Gastrocnemius medialis (tissue), 4 donors: Measurements from ENCODE around the gene ROM1. TPM values are rescaled to one million over a fixed set of nuclear protein-coding genes. Genes with fewer than 3 reads are reported as not detected.
A peak's percentile ranks its signal among the peaks of the same experiment; 100 is the strongest.

ENCODE experiments used
- ATAC-seq, 2 donors: fragments of 150-250 bp; one replicate each; pipeline ENCODE4 v1.9.1; 2016
- DNase-seq, 2 donors: peaks; one replicate each; pipeline ENCODE4 v3.0.0-alpha.2; 2019
- H3K27ac ChIP-seq, 4 donors: fragments of 200-600 bp; sonication (generic); 1 replicate in 1 of 4; 2 replicates in 3 of 4; pipeline ENCODE4 v1.5.1; 2016 to 2018; ENCODE audit warnings: mild to moderate bottlenecking in 2 of 4, moderate library complexity in 1 of 4
- H3K27me3 ChIP-seq, 3 donors: fragments of 200-600 bp; sonication (generic) in 2 of 3; 1 replicate in 1 of 3; 2 replicates in 2 of 3; pipeline versions ENCODE4 v1.5.1 to v1.6.0; 2016 to 2019; ENCODE audit warnings: mild to moderate bottlenecking in 1 of 3, moderate library complexity in 1 of 3
- H3K36me3 ChIP-seq, 2 donors: fragments of 200-600 bp; sonication (generic) in 1 of 2; one replicate each; pipeline ENCODE4 v1.5.1; 2017 to 2018
- H3K4me1 ChIP-seq, 2 donors: fragments of 200-600 bp; sonication (generic) in 1 of 2; one replicate each; pipeline ENCODE4 v1.5.1; 2016 to 2017; ENCODE audit warnings: mild to moderate bottlenecking in 2 of 2
- H3K4me3 ChIP-seq, 4 donors: fragments of 200-600 bp; sonication (generic) in 3 of 4; 1 replicate in 1 of 4; 2 replicates in 3 of 4; pipeline ENCODE4 v1.5.1; 2016 to 2019; ENCODE audit warnings: mild to moderate bottlenecking in 2 of 4
- H3K9me3 ChIP-seq, 3 donors: fragments of 200-600 bp; sonication (generic) in 2 of 3; 1 replicate in 1 of 3; 2 replicates in 2 of 3; pipeline ENCODE4 v1.5.1; 2016 to 2019
- POLR2A ChIP-seq, 2 donors: fragments of 450-650 bp; IDR thresholded peaks; one replicate each; pipeline ENCODE4 v1.6.1; 2017; ENCODE audit warnings: antibody characterized with exemption in 2 of 2, mild to moderate bottlenecking in 2 of 2, moderate library complexity in 2 of 2
- in situ Hi-C, 4 donors: fragments of 200-750 bp; cut with MboI; loops; one replicate each; pipeline versions ENCODE4 v1.15.0 to v1.8.0; 2017; ENCODE audit warnings: low sequenced_read_pairs in 4 of 4
- intact Hi-C: fragments of 100-400 bp; cut with DNase I; formaldehyde crosslinking; loops from one replicate; pipeline ENCODE4 v1.15.1; 2023; ENCODE audit warnings: low total_unique reads
- total RNA-seq, 4 donors: library from RNA; depleted of rRNA; stranded (reverse); fragments of >200 nt; gene quantifications; one replicate each; pipeline versions ENCODE4 v1.1.0 to v1.2.3, GENCODE V29; 2016
- TF ChIP-seq, protein P1 (sequence below), 5 experiments: fragments of 450-650 bp in 3 of 5; fragments of 200-600 bp in 2 of 5; sonication (generic) in 2 of 5; IDR thresholded peaks in 4 of 5; conservative IDR thresholded peaks in 1 of 5; 1 replicate in 4 of 5; 2 replicates in 1 of 5; pipeline ENCODE4 v1.5.1; 2016 to 2019; ENCODE audit warnings: antibody characterized with exemption in 5 of 5, mild to moderate bottlenecking in 3 of 5, moderate library complexity in 3 of 5

Gene ROM1
- total RNA-seq: 1 to 10 TPM; 1.6 to 3.7 (median 2.7) TPM

DNA sequence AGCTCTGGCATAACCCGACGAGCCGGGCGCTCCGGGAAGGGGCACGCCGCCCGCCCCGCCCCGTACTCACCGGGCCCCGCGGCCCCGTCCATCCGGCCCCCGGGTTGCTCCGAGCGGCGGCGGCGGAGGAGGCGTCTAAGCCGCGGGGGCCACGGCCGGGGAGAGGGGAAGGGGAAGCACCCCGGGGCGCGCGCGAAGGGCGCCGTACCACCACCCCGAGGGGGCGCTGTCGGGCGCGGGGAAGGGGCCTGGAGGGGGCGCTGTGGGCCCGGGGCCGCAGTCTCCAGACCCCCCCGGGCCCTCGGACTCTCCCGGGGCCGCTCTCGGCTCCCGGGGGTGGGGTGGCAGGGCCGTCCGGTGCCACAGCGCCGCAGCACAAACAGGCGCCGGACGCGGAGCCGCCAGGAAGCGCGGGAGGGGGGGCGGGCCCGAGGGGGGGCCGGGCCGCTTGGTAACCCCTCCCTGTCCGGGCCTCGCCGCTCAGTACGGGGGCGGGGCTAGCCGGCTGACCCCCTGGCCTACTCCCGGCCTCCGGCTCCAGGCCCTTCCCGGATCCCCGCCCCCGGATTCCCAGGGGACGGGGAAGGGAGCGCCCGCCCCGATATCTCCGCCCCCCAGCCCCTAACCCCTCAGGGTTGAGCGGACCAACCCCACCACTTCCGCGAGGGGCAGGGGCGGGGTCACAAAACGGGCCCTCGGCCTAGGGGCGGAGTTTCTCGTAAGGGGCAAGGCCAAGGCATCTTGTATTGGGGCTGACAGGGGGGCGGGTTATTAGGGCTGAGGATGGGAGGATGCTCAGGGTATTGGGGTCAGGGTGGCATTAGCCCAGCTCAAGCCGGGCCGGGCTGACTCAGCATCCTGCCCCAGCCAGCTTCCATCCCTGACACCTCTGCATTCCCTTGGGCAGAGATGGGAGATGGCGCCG, at the start of gene ROM1, which contains the start of gene EML3:
ROM1 (plus strand) TSS at position 892 of the 925 bp plus-strand sequence; CDS start at position 917, 25 bp downstream.
EML3 (minus strand) TSS at position 410 of the 925 bp plus-strand sequence; CDS start at position 92, 318 bp downstream.
- no peak for TF ChIP-seq POLR2A (IDR thresholded peaks at IDR 0.05)
- TF ChIP-seq, protein P1, sequence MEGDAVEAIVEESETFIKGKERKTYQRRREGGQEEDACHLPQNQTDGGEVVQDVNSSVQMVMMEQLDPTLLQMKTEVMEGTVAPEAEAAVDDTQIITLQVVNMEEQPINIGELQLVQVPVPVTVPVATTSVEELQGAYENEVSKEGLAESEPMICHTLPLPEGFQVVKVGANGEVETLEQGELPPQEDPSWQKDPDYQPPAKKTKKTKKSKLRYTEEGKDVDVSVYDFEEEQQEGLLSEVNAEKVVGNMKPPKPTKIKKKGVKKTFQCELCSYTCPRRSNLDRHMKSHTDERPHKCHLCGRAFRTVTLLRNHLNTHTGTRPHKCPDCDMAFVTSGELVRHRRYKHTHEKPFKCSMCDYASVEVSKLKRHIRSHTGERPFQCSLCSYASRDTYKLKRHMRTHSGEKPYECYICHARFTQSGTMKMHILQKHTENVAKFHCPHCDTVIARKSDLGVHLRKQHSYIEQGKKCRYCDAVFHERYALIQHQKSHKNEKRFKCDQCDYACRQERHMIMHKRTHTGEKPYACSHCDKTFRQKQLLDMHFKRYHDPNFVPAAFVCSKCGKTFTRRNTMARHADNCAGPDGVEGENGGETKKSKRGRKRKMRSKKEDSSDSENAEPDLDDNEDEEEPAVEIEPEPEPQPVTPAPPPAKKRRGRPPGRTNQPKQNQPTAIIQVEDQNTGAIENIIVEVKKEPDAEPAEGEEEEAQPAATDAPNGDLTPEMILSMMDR (IDR thresholded peaks at IDR 0.05 in 4 of 5, conservative IDR thresholded peaks at IDR 0.05 in 1 of 5): peak in 4 of 5 experiments; percentile 91 to 99 (median 94)
- DNase-seq (peak; percentile 80 to 82), ATAC-seq (peak; percentile 82 to 83)
- H3K4me1 ChIP-seq: peaks cover 16 to 21% of the 10 kb centered on the region in 2 donors
- H3K9me3 ChIP-seq: no peaks in the 10 kb centered on the region
- H3K27ac ChIP-seq: peak within 1 kb of the TSS; percentile 90 to 95 (median 92)
- peak within 1 kb of the TSS; percentile 71 to 93 (median 86) for H3K4me3 ChIP-seq
- no peaks in the 10 kb centered on the region for H3K27me3 ChIP-seq
- in situ Hi-C loops (loop anchor here in 1 of 4 donors (25.0 kb wide), 1 partner anchor 100 kb away; the partner anchor contains the start of genes BSCL2 and GNG3), intact Hi-C loops (loop anchor here (1.0 to 5.0 kb wide), 3 partner anchors 10 to 80 kb away; no protein-coding TSS in a partner anchor)
- peaks cover 0 to 11% of the 10 kb centered on the region in 2 donors for H3K36me3 ChIP-seq

- Histone ChIP-seq H3K36me3 (peaks cover 0 to 82% of the 10 kb centered on the region in 2 donors), H3K27ac (peak overlapping the region in 3 of 4 donors; percentile 19 to 94 (median 34)), H3K4me1 (peaks cover 32 to 37% of the 10 kb centered on the region in 2 donors), H3K9me3 (no peaks in the 10 kb centered on the region), H3K27me3 (no peaks in the 10 kb centered on the region), H3K4me3 (no peak overlapping the region)
- ATAC-seq (no peak), DNase-seq (no peak)
- in situ Hi-C loops: loop anchor here in 2 of 4 donors (10.0 kb wide), 1 partner anchor 140 kb away; no protein-coding TSS in a partner anchor
- TF ChIP-seq, protein P1 (IDR thresholded peaks at IDR 0.05 in 4 of 5, conservative IDR thresholded peaks at IDR 0.05 in 1 of 5): no peak
- no peak for TF ChIP-seq POLR2A (IDR thresholded peaks at IDR 0.05)
- intact Hi-C loops: no loop called here
These were observed 47.8 kb upstream of the ROM1 start for GRCh38 chr11:62565100-62565802.

DNA sequence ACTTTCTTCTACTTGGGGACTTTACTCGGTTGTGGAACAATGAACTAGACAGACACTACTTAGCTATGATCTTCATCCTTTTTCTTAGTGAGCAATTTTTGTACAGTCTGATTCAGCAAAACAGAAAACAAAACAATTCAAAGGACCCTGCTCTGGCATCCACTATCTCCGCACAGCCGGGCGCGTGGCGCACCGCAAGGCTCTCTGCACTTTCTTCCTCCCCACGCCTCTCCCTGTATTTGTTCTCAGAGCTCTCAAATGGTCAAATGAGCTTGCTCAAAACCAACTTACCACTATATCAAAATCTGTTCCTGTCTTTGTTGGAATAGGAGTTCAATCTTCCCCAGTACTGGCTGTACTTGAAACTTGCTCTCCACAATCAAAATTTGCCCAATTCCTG, 46.8 kb upstream of the ROM1 start:
- in situ Hi-C loops (loop anchor here in 2 of 4 donors (10.0 kb wide), 1 partner anchor 141 kb away; no protein-coding TSS in a partner anchor), intact Hi-C loops (no loop called here)
- Histone ChIP-seq H3K27me3 (no peaks in the 10 kb centered on the region), H3K4me3 (no peak overlapping the region), H3K9me3 (no peaks in the 10 kb centered on the region), H3K36me3 (peaks cover 0 to 92% of the 10 kb centered on the region in 2 donors), H3K4me1 (peaks cover 27 to 38% of the 10 kb centered on the region in 2 donors), H3K27ac (peak overlapping the region in 2 of 4 donors; percentile 46 to 94)
- DNase-seq (no peak), ATAC-seq (no peak)
- no peak for TF ChIP-seq POLR2A (IDR thresholded peaks at IDR 0.05)
- TF ChIP-seq, protein P1 (IDR thresholded peaks at IDR 0.05 in 4 of 5, conservative IDR thresholded peaks at IDR 0.05 in 1 of 5): no peak

- Histone ChIP-seq H3K4me1 (peaks cover 32 to 42% of the 10 kb centered on the region in 2 donors), H3K27ac (peak overlapping the region; percentile 21 to 94 (median 75)), H3K9me3 (no peaks in the 10 kb centered on the region), H3K27me3 (no peaks in the 10 kb centered on the region), H3K4me3 (no peak overlapping the region), H3K36me3 (peaks cover 0 to 97% of the 10 kb centered on the region in 2 donors)
- intact Hi-C loops (no loop called here), in situ Hi-C loops (loop anchor here in 2 of 4 donors (10.0 kb wide), 1 partner anchor 142 kb away; no protein-coding TSS in a partner anchor)
- no peak for ATAC-seq
- no peak for TF ChIP-seq POLR2A (IDR thresholded peaks at IDR 0.05)
- TF ChIP-seq, protein P1 (IDR thresholded peaks at IDR 0.05 in 4 of 5, conservative IDR thresholded peaks at IDR 0.05 in 1 of 5): no peak
- no peak for DNase-seq
These were observed 45.9 kb upstream of the ROM1 start for GRCh38 chr11:62567018-62567633.
